Epithelial cell of proximal tubule (primary cell): ENCODE results near the gene HCFC1R1. TPM values are rescaled to one million over a fixed set of nuclear protein-coding genes. Genes with fewer than 3 reads are reported as not detected.
A peak's percentile ranks its signal among the peaks of the same experiment; 100 is the strongest.
"Not testable (repeated sequence)": the region's sequence is repeated elsewhere in the genome, so short reads cannot be mapped to it uniquely, and the experiment has no call there.

Experiments used
- DNase-seq: peaks from one replicate; pipeline ENCODE4 v3.0.0-alpha.2; 2011; ENCODE audit warnings: low read depth
- H3K4me3 ChIP-seq: 2 replicates; pipeline ENCODE4 v1.5.1; 2011; ENCODE audit warnings: low read depth, mild to moderate bottlenecking, low read length
- CTCF ChIP-seq: conservative IDR thresholded peaks from 2 replicates; pipeline ENCODE4 v1.5.1; 2012; ENCODE audit warnings: low read depth, mild to moderate bottlenecking, low read length
- total RNA-seq: library from RNA; depleted of rRNA; stranded (reverse); fragments of >200 nt; gene quantifications from 2 replicates; pipeline ENCODE4 v1.2.3, GENCODE V29; 2015

The HCFC1R1 gene
- total RNA-seq, 1 donor from 2014 or later: 39.0 TPM

- TF ChIP-seq CTCF: no peak
- H3K4me3 ChIP-seq: peak overlapping the region; percentile 94
- DNase-seq: no peak
These were observed 36.0 kb upstream of the HCFC1R1 start for GRCh38 chr16:3059723-3060242.

- no peak for DNase-seq
These were observed 35.4 kb upstream of the HCFC1R1 start for GRCh38 chr16:3059041-3059722.

GRCh38 chr16:3058139-3059030 is 34.6 kb upstream of the HCFC1R1 start:
- peak; percentile 22 for TF ChIP-seq CTCF
- no peak for DNase-seq
- H3K4me3 ChIP-seq: peak overlapping the region; percentile 94

More at GRCh38 chr16:3059041-3059722, 35.4 kb upstream of the HCFC1R1 start:
- TF ChIP-seq CTCF: peak; percentile 53
- peak overlapping the region; percentile 94 for H3K4me3 ChIP-seq

GRCh38 chr16:3057181-3058138 is 33.7 kb upstream of the HCFC1R1 start:
- no peak for TF ChIP-seq CTCF
- H3K4me3 ChIP-seq: peak overlapping the region; percentile 94
- no peak for DNase-seq

- DNase-seq: no peak
- no peak for TF ChIP-seq CTCF
- no peak overlapping the region for H3K4me3 ChIP-seq
These were observed 32.8 kb upstream of the HCFC1R1 start for GRCh38 chr16:3056336-3057180.

- DNase-seq, H3K4me3 ChIP-seq: not testable (repeated sequence)
These were observed 32.0 kb upstream of the HCFC1R1 start for GRCh38 chr16:3055734-3056115.
